Renal cortical epithelial cell (primary cell): Measurements from ENCODE around the gene DET1. TPM values are rescaled to one million over a fixed set of nuclear protein-coding genes. Genes with fewer than 3 reads are reported as not detected.
"Not testable (repeated sequence)": the region's sequence is repeated elsewhere in the genome, so short reads cannot be mapped to it uniquely, and the experiment has no call there.

ENCODE experiments used
- DNase-seq: peaks from one replicate; pipeline ENCODE4 v3.0.0-alpha.2; 2011; ENCODE audit warnings: low read depth
- total RNA-seq: library from RNA; depleted of rRNA; stranded (reverse); fragments of >200 nt; gene quantifications from 2 replicates; pipeline ENCODE4 v1.2.3, GENCODE V29; 2014

DET1 gene
- total RNA-seq, 1 donor from 2014 or later = 6.1 TPM

DNA sequence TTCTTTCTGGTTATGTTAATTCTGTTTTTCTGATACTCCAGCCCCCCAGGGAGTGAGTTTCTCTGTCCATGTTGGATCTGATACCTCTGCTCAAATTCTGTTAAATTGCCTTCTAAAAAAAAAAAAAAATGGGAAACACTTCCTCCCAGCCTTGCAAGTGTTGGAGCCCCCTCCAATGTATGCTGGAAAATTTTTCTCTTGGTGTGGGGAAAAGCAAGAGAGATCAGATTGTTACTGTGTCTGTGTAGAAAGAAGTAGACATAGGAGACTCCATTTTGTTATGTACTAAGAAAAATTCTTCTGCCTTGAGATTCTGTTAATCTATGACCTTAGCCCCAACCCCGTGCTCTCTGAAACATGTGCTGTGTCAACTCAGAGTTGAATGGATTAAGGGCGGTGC is 6.1 kb downstream of the DET1 start:
- DNase-seq = not testable (repeated sequence)

DNA sequence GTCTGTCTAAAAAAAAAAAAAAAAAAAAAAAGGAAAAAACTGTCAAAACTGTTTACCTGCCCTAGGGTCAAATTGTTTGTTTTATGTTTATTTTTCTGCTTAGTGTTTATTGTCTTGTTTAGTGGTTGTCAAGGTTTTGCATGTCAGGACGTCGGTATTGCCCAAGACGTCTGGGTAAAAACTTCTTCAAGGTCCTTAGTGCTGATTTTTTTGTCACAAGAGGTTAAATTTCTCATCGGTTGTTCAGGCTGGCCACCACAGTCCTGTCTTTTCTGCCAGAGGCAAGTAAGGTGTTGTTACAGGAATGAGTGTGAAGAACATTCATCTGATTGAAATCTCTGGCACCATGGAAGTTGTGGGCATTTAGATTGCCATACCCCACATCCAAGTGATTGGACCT is 7.0 kb downstream of the DET1 start:
- DNase-seq = peak; percentile 6

- DNase-seq = no peak
Measured at GRCh38 chr15:88538972-88539371, 7.5 kb downstream of the DET1 start.

DNA sequence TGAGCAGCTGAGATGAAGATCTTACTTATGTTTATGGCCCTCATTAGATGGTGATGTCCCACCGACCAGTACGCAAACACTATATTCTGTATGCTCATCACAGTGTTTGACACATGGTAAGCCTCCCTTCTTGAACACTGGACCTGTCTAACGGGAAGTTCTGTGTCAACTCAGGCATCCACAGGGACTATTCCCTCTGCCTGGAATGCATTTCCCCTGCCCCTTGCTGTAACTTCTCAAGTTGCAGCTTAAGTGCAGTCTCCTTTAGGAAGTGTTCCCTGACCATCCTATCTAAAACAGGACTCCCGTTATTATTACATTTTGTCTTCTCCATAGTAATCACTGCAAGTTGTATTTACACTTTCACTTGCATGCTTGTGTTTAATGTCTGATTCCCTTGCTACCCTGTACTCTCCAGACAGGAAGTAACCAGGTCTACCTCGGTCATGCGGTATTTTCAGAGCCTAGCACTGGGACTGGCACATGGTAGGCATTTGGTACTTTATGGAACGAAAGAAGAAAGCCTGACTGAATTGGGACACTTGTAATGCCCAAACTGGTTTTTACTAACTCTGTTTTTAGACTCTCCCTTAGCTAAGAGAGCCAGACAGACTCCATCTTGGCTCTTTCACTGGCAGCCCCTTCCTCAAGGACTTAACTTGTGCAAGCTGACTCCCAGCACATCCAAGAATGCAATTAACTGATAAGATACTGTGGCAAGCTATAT is 8.7 kb downstream of the DET1 start:
- no peak for DNase-seq

- DNase-seq = no peak
Measured at GRCh38 chr15:88535607-88536313, 10.7 kb downstream of the DET1 start.

DNA sequence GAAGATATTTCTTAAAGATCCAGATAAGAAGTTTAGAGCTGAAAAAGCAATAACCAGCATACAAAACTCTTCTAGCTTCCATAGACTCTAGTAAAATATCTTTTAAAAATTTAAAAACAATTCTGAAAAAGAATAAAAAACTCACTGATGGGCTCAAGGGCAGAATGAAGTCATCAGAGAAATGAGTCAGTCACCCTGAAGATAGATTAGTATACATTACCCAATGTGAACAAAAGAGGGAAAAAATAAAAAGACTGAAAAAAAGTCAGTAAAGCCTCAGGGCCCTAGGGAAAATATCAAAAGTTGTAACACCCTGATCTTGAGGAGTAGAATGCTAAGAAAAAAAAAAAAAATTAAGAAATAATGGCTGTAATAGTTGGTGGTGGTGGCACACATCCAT is 11.4 kb downstream of the DET1 start:
- DNase-seq = no peak

GRCh38 chr15:88533376-88533775 is 13.1 kb downstream of the DET1 start:
- DNase-seq = no peak

- peak; percentile 6 for DNase-seq
Measured at GRCh38 chr15:88529021-88529630, 17.4 kb downstream of the DET1 start.

- no peak for DNase-seq
Measured at GRCh38 chr15:88526247-88526879, 20.1 kb downstream of the DET1 start.

DNA sequence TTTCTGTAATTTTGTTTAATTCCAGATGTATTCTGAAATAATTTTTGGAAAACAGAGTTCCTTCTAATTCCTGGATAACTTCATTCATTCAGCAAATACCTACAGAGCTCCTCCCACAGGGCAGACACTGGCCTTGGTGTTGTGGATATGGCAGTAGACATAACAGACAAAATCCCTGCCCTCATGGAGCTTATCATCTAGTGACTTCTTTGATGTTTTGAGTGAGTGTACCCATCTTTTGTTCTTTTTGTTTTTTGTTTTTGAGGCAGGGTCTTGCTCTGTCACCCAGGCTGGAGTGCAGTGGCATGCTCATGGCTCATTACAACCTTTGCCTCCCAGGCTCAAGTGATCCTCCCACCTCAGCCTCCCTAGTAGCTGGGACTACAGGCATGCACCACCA is 21.1 kb downstream of the DET1 start:
- DNase-seq = no peak

- DNase-seq = not testable (repeated sequence)
Measured at GRCh38 chr15:88524094-88524493, 22.4 kb downstream of the DET1 start.

DNA sequence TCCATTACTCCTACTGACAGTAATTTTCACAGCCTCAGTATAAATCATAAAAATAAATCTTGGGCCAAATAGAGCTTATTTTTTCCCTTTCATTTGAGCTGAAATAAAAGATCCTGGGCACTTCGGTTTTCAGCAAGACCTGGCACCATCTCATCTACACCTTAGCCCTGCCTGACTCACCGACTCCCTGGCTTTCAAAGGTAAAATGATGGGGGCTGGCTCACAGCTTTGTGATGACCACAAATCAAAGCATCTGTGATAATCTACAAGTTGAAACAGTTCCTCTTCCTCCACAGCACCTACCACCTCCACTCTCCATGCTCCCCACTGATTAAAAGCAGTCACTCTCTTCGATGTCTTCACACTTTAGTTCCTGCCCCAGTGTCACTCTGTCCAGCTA is 27.6 kb downstream of the DET1 start:
- DNase-seq = no peak

DNA sequence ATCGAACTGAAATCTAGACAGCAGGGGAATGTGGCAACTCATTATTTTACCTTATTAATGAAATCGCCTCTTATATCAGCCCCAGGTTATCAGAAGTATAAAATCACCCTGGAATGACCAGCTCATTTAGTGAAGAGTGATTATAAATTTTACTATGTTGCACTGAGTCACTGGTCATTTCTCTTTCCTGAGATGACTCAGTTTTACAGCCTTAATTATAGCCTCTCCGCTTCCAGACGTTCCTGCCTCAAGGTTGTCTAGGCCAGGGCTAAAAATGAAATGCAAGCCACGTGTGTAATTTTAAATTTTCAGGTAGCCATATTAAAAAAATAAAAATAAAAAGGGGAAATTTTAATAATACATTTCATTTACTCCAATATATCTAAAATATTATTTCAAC is 33.3 kb downstream of the DET1 start:
- peak; percentile 15 for DNase-seq

- no peak for DNase-seq
Measured at GRCh38 chr15:88512601-88513000, 33.9 kb downstream of the DET1 start.

GRCh38 chr15:88512078-88512477 is 34.4 kb downstream of the DET1 start:
- no peak for DNase-seq

GRCh38 chr15:88511161-88511560 is 35.3 kb downstream of the DET1 start:
- DNase-seq = no peak

DNA sequence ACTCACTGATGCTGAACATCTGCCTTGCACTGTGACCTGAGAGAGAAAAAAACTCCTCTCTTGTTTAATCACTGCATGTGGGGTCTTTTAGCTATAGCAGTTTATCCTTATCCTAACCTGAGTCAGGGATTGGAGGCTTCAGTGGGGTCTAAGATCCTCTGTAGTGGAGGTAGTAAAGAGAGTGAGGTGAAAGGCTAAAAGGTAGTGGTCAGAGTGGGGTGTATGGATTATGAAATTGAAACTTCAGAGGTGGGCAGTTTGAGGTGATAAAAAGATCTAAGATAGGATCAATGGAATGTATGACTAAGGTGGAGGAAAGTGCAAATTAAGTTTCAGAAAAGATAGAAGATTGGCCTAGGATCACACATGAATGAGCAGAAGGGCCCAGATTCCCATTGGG is 36.5 kb downstream of the DET1 start:
- DNase-seq = no peak

DNA sequence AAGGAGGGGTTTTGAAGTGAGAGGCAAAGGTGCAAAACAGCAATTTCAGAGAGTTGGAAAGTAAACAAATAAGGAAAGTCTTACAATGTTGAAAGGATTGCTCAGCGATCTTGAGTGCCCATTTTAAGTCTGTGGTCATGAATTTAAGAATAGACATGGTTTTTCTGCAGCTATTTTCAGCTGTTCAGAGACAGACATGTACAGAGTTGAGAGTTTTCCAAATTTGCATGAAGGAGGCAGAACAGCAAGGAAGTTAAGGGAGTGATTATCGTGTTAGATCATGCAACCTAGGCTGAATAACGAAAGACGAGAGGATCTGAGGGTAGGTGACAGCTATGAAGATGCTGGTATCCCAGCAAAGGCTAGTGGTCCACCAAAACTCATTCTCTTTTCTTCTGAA is 37.2 kb downstream of the DET1 start:
- no peak for DNase-seq

- no peak for DNase-seq
Measured at GRCh38 chr15:88506628-88507027, 39.9 kb downstream of the DET1 start.

DNA sequence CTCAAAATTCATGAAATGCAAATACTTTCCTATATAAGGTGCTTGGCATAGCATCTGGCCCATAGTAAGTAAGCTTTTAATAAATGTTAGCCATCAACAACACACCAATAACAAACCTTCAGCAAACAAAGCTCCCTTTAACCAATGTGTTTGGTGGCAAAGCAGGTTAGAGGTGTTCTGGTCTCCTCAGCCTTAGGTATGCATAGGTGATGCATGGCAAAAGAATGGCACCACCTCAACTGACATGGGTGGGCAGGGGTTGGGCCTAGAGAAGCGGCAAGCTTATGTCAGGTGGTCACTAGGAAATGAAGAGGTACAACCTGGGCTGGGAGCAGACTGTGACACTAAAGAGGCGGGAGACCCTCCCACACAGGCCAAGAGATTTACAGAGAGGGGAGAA is 40.8 kb downstream of the DET1 start:
- DNase-seq = no peak

GRCh38 chr15:88504445-88504844 is 42.0 kb downstream of the DET1 start:
- no peak for DNase-seq

GRCh38 chr15:88498996-88499395 is 47.5 kb downstream of the DET1 start:
- peak; percentile 9 for DNase-seq
